Activated naive CD8-positive, alpha-beta T cell (primary cell): Measurements from ENCODE around the gene FLRT2.

Experiments
- H3K27ac Mint-ChIP-seq: one replicate; pipeline ENCODE4 v1.8.0; 2021; ENCODE audit warnings: mixed read lengths
- H3K27me3 Mint-ChIP-seq: one replicate; pipeline ENCODE4 v1.8.0; 2021; ENCODE audit warnings: mixed read lengths
- H3K36me3 Mint-ChIP-seq: one replicate; pipeline ENCODE4 v1.8.0; 2021; ENCODE audit warnings: mixed read lengths
- H3K4me1 Mint-ChIP-seq: one replicate; pipeline ENCODE4 v1.8.0; 2021; ENCODE audit warnings: low read depth, mixed read lengths
- H3K4me3 Mint-ChIP-seq: one replicate; pipeline ENCODE4 v1.8.0; 2021; ENCODE audit warnings: mild to moderate bottlenecking, mixed read lengths
- H3K9me3 Mint-ChIP-seq: one replicate; pipeline ENCODE4 v1.8.0; 2021; ENCODE audit warnings: low read depth, mixed read lengths

FLRT2 gene

GRCh38 chr14:85616886-85617285 lies 86.9 kb downstream of the FLRT2 start:
- Mint-ChIP-seq H3K27ac (no peak overlapping the region), H3K27me3 (no peaks in the 10 kb centered on the region), H3K4me1 (no peaks in the 10 kb centered on the region), H3K9me3 (no peaks in the 10 kb centered on the region), H3K36me3 (no peaks in the 10 kb centered on the region), H3K4me3 (no peak overlapping the region)

DNA sequence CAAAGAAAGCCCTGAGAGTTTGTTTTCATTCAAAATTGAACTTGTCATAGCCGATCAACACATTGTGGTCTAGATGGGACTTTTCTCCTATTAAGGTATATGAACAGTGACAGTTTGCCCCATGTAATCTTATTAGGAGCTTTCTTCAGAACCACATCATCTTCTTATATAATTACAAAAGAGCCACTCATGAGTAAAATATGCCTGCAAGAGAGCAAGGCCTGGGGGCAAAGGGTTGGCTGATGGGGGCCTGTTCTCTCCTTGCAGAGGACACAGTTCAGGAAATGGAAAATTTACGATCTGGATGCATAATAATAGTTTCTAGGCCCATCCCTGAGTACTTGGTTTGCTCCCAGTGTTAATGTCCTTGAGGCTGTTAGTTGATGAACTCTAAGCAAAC lies 87.8 kb downstream of the FLRT2 start:
- H3K36me3 Mint-ChIP-seq: no peaks in the 10 kb centered on the region
- no peaks in the 10 kb centered on the region for H3K9me3 Mint-ChIP-seq
- no peak overlapping the region for H3K4me3 Mint-ChIP-seq
- H3K27ac Mint-ChIP-seq: no peak overlapping the region
- H3K4me1 Mint-ChIP-seq: no peaks in the 10 kb centered on the region
- H3K27me3 Mint-ChIP-seq: no peaks in the 10 kb centered on the region

DNA sequence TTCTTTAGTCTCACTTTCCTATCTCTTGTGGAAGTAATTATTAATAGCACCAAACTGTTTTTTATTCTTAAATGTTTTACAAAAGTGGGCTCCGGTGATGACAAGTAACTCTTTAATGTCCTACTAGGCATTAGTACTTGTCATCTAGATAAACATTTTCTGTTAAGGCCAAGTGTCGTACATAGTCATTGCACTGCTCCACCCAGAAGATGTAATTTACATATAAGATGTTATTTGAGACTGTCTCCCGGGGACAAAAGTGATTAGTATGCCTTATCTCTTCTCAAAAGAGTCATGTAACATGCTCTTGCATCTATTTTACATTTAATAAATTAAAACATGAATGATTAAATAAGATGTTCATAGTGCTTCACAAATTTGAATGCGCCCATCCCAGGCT lies 88.4 kb downstream of the FLRT2 start:
- Mint-ChIP-seq H3K4me1 (no peaks in the 10 kb centered on the region), H3K4me3 (no peak overlapping the region), H3K36me3 (no peaks in the 10 kb centered on the region), H3K9me3 (no peaks in the 10 kb centered on the region), H3K27ac (no peak overlapping the region), H3K27me3 (no peaks in the 10 kb centered on the region)

DNA sequence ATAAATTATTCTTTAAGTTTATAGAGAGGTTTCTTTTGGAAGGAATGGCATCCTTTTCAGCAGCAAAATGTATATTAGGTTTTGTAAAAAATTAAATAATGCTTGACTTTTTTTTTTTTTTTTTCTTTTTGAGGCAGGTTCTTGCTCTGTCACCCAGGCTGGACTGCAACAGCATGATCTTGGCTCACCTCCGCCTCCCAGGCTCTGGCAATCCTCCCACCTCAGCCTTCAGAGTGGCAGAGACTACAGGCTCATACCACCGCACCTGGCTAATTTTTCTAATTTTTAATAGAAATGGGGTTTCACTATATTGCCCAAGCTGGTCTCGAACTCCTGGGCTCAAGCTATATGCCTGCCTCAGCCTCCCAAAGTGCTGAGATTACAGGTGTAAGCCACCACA lies 89.0 kb downstream of the FLRT2 start:
- H3K4me1 Mint-ChIP-seq: no peaks in the 10 kb centered on the region
- no peak overlapping the region for H3K27ac Mint-ChIP-seq
- no peaks in the 10 kb centered on the region for H3K36me3 Mint-ChIP-seq
- no peaks in the 10 kb centered on the region for H3K9me3 Mint-ChIP-seq
- H3K4me3 Mint-ChIP-seq: no peak overlapping the region
- H3K27me3 Mint-ChIP-seq: no peaks in the 10 kb centered on the region

DNA sequence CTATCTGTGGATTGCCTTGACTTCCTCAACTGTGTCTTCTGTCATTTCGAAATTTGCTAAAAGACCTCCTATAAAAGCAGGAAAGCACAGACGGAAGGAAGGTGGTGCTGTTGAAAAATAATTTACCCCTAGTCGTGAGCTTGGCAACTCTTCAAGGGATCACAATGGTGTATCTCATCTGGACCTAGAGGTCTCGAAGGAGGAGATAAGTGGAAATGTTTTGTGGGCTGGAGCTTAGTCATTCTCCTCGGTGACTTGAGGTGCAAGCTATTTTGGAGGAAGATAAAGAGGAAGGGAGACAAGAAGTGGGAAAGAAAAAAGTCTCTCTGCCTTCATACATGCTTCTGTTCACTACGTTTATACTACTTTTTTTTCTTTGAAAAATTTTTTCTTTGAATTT lies 89.9 kb downstream of the FLRT2 start:
- Mint-ChIP-seq H3K9me3 (no peaks in the 10 kb centered on the region), H3K27ac (no peak overlapping the region), H3K36me3 (no peaks in the 10 kb centered on the region), H3K4me1 (no peaks in the 10 kb centered on the region), H3K27me3 (no peaks in the 10 kb centered on the region), H3K4me3 (no peak overlapping the region)

DNA sequence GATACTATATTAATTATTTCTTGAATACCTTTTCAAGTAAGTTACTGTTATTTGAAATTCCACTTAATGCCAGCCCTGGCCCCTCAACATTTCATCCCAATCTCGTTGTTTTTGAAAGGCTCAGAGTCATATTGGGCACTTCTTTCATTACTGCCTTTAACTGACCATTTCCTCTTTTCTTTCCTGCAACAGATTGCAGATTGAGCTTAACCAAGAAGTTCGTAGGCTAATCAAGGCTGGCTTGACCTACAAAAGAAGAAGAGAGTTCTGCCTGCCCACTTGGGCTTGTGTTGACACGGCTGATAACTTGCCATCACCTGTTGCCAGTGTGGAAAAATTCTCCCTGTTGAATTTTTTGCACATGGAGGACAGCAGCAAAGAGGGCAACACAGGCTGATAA lies 91.0 kb downstream of the FLRT2 start:
- no peak overlapping the region for H3K27ac Mint-ChIP-seq
- H3K4me3 Mint-ChIP-seq: no peak overlapping the region
- no peaks in the 10 kb centered on the region for H3K4me1 Mint-ChIP-seq
- H3K36me3 Mint-ChIP-seq: no peaks in the 10 kb centered on the region
- no peaks in the 10 kb centered on the region for H3K27me3 Mint-ChIP-seq
- no peaks in the 10 kb centered on the region for H3K9me3 Mint-ChIP-seq

GRCh38 chr14:85622106-85622505 lies 92.2 kb downstream of the FLRT2 start:
- no peaks in the 10 kb centered on the region for H3K36me3 Mint-ChIP-seq
- H3K4me3 Mint-ChIP-seq: no peak overlapping the region
- no peaks in the 10 kb centered on the region for H3K4me1 Mint-ChIP-seq
- H3K9me3 Mint-ChIP-seq: no peaks in the 10 kb centered on the region
- H3K27me3 Mint-ChIP-seq: no peaks in the 10 kb centered on the region
- H3K27ac Mint-ChIP-seq: no peak overlapping the region

- H3K27me3 Mint-ChIP-seq: no peaks in the 10 kb centered on the region
- H3K27ac Mint-ChIP-seq: no peak overlapping the region
- no peaks in the 10 kb centered on the region for H3K9me3 Mint-ChIP-seq
- no peaks in the 10 kb centered on the region for H3K4me1 Mint-ChIP-seq
- H3K36me3 Mint-ChIP-seq: no peaks in the 10 kb centered on the region
- H3K4me3 Mint-ChIP-seq: no peak overlapping the region
Observed at GRCh38 chr14:85622986-85623685, 93.2 kb downstream of the FLRT2 start.

- Mint-ChIP-seq H3K27me3 (no peaks in the 10 kb centered on the region), H3K36me3 (no peaks in the 10 kb centered on the region), H3K9me3 (no peaks in the 10 kb centered on the region), H3K27ac (no peak overlapping the region), H3K4me1 (no peaks in the 10 kb centered on the region), H3K4me3 (no peak overlapping the region)
Observed at GRCh38 chr14:85625925-85626585, 96.1 kb downstream of the FLRT2 start.

- Mint-ChIP-seq H3K27me3 (no peaks in the 10 kb centered on the region), H3K4me1 (no peaks in the 10 kb centered on the region), H3K9me3 (no peaks in the 10 kb centered on the region), H3K36me3 (no peaks in the 10 kb centered on the region), H3K4me3 (no peak overlapping the region), H3K27ac (no peak overlapping the region)
Observed at GRCh38 chr14:85634205-85634604, 104.3 kb downstream of the FLRT2 start.

- no peak overlapping the region for H3K4me3 Mint-ChIP-seq
- no peaks in the 10 kb centered on the region for H3K27me3 Mint-ChIP-seq
- no peaks in the 10 kb centered on the region for H3K4me1 Mint-ChIP-seq
- H3K9me3 Mint-ChIP-seq: no peaks in the 10 kb centered on the region
- H3K27ac Mint-ChIP-seq: no peak overlapping the region
- no peaks in the 10 kb centered on the region for H3K36me3 Mint-ChIP-seq
Observed at GRCh38 chr14:85644211-85644610, 114.3 kb downstream of the FLRT2 start.

DNA sequence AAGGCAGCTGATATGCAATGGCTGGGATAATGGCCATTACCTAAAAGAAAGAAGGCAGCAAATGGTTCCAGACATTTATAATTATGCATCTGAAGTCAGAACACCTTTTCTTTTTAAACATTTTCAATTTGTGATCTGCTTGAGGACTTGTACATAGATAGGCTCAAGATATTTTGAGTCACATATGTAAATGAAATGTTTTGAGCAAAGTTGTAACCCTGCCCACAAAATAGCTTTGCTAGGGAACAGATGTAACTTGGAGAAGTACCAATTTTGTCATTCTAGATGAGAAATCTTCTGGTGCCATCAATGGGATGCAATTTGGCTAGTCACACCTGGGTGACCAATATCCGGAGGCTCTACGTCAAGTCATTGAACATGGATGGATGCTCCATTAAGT lies 123.1 kb downstream of the FLRT2 start:
- no peak overlapping the region for H3K27ac Mint-ChIP-seq
- H3K36me3 Mint-ChIP-seq: no peaks in the 10 kb centered on the region
- peaks cover 2% of the 10 kb centered on the region for H3K27me3 Mint-ChIP-seq
- no peaks in the 10 kb centered on the region for H3K4me1 Mint-ChIP-seq
- no peaks in the 10 kb centered on the region for H3K9me3 Mint-ChIP-seq
- H3K4me3 Mint-ChIP-seq: no peak overlapping the region

DNA sequence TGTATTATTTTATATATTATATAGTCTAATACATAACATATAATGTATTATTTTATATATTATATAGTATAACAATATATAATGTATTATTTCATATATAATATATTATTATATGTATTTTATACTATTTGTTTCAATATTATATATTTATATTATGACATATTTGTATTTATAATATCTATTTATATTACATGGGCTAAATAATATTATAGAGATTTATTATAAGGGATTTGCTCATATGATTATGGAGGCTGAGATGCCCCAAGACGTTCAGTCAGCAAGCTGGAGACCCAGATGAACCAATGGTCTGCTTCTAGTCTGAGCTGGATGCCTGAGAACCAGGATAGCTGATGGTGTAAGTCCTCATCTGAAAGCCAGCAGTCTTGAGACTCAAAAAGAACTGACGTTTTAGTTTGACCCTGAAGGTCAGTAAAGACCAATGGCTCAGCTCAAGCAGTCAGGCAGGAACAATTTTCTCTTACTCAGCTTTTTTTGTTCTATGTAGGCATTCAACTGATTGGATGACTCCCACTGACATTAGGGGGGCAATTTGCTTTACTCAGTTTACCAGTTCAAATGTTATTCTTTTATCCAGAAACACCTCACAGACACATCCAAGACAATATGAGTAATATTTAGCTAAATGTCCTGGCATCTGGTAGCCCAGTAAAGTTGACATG lies 130.4 kb downstream of the FLRT2 start:
- Mint-ChIP-seq H3K27ac (no peak overlapping the region), H3K4me3 (no peak overlapping the region), H3K4me1 (no peaks in the 10 kb centered on the region), H3K27me3 (no peaks in the 10 kb centered on the region), H3K9me3 (no peaks in the 10 kb centered on the region), H3K36me3 (no peaks in the 10 kb centered on the region)

DNA sequence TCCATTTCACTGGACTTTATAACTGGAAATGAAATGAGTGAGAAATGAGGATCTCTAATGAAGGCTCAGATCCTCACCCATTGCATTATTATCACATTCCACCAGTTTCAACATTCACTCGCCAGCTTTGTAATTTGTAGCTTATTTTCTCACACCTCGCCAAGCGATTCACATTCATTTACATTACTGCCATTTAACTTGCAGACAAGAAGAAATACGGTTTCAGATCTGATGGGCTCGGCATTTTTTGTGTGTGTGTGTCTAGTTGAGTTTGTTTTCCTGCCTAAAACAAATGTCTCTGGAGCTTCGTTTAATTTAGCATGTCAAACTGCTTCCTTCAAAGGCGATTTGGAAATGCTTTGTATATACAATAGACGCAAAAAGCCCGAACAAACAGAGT lies 132.2 kb downstream of the FLRT2 start:
- no peaks in the 10 kb centered on the region for H3K27me3 Mint-ChIP-seq
- H3K4me3 Mint-ChIP-seq: no peak overlapping the region
- H3K4me1 Mint-ChIP-seq: no peaks in the 10 kb centered on the region
- H3K36me3 Mint-ChIP-seq: no peaks in the 10 kb centered on the region
- H3K9me3 Mint-ChIP-seq: no peaks in the 10 kb centered on the region
- no peak overlapping the region for H3K27ac Mint-ChIP-seq

DNA sequence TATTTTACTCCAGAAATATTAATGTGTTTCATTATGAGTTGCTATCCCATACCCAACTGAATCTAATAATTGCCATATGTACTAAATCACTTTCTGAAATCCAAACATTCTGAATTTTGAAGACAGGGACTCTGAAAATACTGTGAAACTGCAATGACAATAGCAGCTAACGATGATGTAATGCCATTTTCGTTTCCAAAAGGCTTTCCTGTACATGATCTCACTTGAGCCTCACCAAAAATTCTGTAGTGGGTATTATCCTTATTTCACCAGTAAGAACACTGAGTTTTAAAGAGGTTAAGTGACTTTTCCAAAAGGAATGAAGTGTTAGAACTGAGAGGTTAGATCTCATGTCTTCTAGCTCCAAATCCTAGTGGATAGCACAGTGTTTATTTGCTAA lies 133.3 kb downstream of the FLRT2 start:
- Mint-ChIP-seq H3K4me1 (no peaks in the 10 kb centered on the region), H3K9me3 (no peaks in the 10 kb centered on the region), H3K27me3 (no peaks in the 10 kb centered on the region), H3K4me3 (no peak overlapping the region), H3K36me3 (no peaks in the 10 kb centered on the region), H3K27ac (no peak overlapping the region)
